Stimulated activated CD4-positive, alpha-beta T cell treated with anti-CD3 and anti-CD28 coated beads, Interleukin-12 subunit alpha, Interleukin-12 subunit beta, amount 100 ng/mL, for 48 hours (primary cell): ENCODE measurements around the gene KCNQ5.

Experiments used
- DNase-seq, 3 donors: peaks; one replicate each; pipeline ENCODE4 v3.0.0-alpha.2; 2020; ENCODE audit warnings: low read depth in 2 of 3, low spot score in 1 of 3

KCNQ5 gene

DNA sequence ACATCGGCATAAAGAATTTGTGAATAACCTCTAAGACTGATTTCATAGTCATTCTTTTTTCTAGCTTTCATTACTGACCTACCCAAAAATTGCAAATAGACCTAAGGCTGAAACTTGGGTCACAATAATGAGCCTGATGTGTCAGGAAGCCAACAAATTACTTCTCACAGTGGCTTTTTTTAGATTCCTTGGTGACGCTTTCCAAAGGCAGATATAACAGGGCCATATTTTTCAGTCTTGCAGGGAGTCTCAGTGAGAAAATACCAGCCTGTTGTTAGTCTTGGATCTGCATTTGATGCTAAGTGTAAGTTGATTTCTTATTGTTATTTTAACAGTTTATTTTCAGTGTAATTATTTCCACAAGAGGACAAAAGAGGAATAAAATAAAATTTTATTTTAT, 423.7 kb downstream of the KCNQ5 start:
- no peak for DNase-seq

DNA sequence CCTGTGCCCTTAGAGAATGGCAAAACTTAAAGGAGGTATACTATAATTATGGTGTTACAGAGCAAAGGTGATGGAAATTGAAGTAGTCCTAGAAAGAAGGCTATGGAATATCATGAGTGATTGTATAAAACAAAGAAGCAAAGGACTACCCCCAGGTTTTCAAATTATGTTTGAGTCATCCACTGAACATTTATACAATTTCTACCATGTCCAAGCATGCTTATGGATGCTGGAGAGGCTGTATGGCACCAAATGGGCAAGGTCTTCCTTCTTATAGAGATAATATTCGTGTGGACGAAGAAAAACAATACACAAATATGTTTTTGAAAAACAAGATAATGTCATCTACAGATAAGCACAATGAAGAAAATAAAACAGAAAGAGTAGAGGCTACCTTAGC, 425.9 kb downstream of the KCNQ5 start:
- no peak for DNase-seq

DNA sequence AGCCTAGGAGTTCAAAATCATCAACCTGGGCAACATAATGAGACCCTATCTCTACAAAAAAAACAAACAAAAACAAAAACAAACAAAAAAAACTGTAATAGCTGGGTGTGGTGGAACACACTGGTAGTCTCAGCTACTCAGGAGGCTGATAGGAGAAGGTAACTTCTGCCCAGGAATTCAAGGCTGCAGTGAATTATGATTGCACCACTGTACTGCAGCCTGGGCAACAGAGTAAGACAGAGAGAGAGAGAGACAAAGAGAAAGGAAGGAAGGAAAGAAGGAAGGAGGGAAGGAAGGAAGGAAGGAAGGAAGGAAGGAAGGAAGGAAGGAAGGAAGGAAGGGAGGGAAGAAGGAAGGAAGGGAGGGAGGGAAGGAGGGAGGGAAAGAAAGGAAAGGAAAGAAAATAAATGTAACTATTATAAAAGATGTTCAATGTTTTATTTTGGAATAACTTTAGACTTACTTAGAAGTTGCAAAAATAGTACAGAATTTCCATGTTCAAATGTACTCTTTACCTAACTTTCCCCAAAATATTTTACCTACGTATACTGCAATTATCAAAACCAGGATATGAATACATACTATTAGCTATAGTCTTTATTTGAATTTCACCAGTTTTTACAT, 428.2 kb downstream of the KCNQ5 start:
- DNase-seq, result no peak

DNA sequence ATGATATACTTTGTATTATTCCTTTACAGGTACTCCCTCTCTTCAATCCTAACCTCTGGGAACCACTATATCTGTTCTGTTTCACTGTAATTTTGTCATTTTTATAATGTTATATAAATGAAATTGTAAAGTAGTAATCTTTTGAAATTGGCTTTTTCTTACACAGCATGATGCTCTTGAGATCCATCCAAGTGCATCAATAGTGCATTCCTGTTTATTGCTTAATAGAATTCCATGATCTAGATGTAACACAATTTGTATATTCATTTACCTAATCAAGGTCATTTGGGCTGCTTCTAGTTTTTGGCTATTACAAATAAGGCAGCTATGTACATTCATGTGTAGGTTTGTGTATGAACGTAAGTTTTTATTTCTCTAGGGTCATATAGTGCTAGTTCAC, 428.8 kb downstream of the KCNQ5 start:
- no peak for DNase-seq

DNA sequence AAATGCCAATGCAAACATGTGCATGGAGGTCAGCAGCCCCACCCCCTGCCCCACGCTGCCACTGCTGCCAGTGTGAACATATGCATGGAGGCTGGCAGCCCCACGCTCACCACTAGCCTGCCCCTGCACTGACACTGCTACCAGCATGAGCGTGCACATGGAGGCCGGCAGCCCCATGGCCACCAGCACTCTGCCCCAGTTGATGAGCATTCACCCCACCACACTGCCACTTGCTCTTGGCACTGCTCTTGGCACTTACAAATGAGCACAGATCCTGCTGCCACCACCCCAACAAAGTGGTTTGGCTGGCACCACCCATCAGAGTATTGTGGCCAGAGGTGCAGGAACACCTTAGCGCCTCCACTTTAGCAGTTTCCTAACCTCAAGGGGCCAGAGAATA, 429.3 kb downstream of the KCNQ5 start:
- no peak for DNase-seq

DNA sequence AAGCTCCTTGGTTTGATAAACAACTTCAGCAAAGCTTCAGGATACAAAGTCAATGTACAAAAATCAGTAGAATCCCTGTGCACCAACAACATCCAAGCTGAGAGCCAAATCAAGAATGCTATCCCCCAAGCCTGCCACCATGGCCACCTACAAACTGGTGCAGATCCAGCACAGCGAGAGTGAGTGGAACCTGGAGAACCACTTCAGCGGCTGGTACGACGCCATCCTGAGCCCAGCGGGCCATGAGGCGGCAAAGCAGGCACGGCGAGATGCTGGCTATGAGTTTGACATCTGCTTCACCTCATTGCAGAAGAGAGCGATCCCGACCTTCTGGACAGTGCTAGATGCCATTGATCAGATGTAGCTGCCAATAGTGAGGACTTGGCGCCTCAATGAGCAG, 433.1 kb downstream of the KCNQ5 start:
- DNase-seq, result no peak

DNA sequence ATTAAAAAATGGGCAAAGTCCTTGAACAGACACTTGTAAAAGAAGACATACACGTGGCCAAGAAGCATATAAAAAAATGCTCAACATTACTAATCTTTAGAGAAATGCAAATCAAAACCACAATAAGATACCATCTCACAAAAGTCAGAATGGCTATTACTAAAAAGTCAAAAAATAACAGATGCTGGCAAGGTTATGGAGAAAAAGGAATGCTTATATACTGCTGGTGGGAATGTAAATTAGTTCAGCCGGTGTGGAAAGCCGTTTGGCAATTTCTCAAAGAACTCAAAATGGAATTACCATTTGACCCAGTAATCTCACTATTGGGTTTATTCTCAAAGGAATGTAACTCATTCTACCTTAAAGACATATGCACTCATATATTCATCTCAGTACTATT, 436.9 kb downstream of the KCNQ5 start:
- DNase-seq, result no peak

DNA sequence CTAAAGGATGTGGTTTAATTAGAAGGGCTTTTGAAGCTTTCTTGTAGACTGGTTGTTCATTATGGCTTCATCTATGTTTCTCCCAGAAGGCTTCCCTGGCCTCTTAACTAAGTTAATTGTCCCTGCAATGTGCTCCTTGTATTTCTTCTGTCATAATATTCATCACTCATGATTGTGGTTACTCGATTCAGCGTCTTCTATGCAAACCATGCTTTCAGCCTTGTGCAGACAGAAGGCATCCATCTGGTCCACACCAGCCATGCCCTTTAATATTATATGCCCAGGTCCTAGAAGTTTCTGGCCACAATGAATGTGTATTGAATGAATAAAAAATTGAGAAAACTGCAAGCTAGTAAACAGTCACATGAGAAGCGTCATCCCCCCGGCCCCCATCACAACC, 440.3 kb downstream of the KCNQ5 start:
- no peak for DNase-seq

DNA sequence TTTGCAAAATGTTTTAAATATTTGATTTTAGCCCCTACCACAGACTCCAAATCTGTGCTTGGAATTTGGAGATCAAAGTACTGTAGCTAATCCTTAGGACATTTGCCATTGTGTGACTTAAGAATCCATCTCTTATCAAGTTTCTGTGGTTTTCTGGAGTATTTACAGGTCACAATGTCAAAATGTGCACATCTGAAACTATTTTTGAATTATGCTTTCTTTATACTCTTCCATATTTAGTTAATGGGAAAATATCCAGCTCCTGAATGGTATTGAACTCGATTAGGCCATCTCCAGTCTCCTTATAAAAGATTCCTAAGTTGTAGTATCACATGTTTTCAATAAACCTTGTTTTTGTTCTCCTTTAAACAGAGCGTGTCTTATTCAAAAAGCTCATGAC, 441.0 kb downstream of the KCNQ5 start:
- DNase-seq, result no peak

DNA sequence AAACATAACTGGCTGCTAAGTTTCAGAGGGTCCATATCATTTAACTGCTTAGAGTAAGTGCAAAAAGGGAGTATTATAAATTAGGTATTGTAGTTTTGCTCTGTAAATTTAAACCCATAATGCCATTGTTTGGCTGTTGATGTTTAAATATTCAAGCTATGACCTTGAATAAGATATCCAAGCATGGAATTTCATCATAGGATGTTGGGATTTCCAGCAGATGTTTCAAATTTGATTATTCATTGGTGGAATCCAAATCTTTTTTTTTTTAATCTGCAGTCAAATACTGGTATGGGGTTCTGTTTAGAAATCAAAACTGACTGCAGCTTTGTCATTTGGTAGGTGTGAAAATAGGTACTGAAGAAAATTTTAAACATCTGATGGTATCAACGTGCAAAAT, 442.4 kb downstream of the KCNQ5 start:
- DNase-seq, result no peak

DNA sequence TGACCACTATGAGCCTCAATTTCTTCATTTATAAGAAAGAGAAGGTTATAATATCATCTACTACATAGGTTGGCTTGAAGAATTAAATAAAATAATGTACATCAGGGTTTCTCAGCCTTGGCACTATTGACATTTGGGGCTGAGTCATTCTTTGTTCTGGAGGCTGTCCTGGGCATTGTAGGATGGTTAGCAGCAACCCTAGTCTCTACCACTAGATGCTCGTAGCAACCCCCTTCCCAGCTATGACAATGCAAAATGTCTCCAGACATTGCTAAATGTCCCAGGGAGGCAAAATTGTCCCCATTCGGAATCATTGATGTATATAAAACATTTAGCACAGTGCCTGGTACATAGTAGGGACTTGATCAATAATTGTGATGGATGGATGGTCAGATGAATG, 451.4 kb downstream of the KCNQ5 start:
- no peak for DNase-seq

DNA sequence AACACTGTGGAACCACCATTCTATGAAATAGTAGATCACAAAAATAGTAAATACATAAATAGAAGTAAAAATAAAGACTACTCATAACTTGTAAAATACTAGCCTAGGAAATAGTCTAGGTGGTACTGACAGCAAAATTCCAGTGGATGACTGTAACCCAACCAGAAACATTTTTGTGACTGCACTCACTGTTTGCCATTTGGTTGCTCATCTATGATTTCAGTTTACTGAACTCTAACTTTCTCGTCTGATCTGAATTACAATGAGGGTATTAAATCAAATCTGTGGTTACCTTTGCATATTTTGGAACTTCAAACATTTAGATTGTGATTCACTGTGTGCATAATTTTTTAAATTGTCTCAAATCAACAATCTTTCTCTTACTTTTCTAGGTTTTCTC, 452.3 kb downstream of the KCNQ5 start:
- no peak for DNase-seq

DNA sequence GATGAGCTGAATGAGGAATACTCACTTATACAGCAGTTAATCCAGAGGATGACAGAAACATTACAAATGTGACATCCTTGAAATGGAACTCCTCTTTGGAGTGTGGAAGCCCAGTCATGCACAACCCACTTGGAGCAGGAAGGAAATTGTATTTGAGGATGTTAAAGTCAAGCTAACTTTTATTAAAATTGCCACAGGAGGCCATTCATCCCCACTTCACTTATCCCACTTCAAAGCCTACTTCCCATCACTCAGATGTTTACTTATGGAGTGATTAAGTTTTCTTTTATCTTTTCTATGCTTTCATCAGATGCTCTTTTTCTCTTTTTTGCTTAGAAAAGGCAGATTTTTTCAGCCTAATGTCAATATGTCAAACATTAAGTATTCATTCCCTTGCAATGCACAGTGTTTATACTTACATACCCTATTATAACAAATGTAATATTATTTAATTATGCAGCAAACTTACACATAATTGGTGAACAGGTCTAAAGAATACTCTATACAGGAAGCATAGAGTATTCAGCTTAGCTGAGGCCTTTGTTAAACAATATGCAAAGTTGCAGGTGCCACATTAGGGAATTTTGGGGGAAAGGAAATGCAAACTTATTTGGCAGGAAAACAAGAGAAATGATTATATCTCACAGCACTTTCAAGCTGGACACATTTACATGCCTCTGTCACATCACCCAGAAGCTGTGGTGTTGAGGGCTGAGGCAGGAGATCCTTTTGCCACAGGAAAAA, 454.5 kb downstream of the KCNQ5 start:
- no peak for DNase-seq

DNA sequence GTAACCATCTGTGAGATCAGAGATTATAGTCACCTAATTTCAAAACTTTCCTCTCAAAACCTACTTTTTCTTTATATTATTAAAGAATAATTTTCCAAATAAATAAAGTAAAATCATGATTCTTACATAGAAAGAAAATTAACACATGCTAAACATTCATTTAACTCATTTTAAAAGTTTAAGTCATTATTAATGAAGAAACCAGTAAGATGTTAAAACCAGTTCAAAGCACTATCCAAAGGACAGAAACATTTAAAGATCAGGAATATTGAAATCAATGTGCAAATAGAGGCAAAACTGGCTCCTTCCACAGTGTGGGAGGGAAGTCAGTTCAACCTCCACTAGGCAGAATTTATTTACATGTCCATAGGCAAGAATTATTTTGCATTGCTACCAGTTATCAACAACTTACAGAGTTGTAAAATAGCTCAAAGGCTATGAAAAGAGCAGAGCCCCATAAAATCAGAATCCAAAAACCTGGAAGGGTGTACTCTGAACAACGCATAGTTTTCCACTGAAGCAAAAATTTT, 456.5 kb downstream of the KCNQ5 start:
- no peak for DNase-seq

DNA sequence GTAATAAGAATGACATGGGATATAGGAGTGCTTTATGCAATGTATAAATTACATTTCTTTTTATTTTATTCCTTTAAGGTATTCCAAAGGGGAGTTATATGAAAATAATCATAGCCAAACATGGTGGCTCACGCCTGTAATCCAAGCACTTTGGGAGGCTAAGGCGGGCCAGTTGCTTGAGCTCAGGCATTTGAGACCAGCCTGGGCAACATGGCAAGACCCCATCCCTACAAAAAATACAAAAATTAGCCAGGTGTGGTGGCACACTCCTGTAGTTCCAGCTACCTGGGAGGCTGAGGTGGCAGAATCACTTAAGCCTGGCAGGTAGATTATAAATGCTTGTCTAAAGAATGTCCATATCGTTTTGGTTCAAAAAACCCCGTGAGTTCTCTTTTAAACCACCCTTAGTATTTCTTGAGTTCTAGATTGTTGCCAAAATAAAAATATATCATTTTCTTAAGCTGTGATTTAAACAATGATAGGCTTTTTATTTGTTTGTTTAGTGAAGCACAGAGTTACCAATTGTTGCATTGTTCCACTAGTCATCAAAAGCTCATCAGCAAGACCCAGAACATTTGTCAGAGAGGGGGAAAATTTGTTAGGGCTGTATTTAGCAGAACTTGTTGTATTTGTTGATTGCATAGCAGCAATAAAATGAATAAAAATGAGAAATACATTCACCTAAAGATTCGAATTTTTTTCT, 457.2 kb downstream of the KCNQ5 start:
- DNase-seq, result no peak

DNA sequence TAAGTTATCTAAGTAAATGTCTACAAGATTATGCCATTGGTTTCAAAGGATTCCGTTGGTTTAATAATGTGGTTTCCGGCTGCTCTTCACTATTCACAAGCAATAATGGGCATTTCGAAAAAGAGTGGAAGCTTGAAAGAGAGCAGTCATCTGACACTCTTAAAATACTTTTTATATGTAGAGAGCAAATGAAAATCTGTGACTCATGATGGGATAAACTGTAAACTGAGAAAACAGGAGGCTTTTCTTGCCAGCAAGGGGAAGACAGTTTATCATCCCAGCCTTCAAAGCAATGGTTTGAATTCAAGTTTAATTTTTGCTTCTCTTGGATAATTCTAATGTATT, 457.7 kb downstream of the KCNQ5 start:
- DNase-seq, result no peak

DNA sequence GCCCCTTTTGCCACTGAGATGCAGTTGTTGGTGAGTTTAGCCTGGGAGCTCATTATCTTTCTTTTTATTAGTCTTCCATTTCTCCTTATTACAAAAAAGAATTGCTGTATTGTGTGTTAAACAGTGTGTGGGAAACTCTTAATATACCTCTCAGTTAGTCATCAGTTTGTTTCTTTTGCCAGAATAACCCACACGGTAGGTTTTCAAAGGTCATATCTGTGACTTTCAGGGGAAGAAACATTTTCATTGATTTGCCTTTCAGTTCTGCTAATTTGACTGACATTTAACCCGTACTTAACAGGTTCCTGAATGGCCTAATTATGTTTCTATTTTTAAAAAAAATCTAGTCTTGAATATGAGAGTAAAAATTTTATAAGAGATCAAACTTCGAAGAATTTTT, 458.1 kb downstream of the KCNQ5 start:
- DNase-seq, result no peak

DNA sequence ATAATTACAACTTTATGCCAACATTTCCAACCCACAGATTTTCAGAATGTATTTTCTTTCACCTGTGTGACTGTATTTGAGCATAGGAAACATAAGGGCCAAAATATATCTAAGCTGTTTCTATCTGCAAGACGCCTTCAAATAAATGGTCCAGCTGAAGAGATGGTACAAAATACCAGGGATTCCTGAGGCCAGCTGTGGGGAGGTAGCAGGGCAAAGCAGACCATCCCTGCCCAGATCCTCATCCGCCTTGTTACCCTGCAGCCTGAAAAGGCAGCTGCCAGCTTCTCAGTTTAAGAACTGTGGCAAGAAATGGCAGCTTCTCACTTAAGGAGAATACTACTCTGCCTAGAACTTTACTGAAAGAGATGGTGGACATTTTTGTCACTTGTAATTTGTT, 460.1 kb downstream of the KCNQ5 start:
- DNase-seq, result no peak

DNA sequence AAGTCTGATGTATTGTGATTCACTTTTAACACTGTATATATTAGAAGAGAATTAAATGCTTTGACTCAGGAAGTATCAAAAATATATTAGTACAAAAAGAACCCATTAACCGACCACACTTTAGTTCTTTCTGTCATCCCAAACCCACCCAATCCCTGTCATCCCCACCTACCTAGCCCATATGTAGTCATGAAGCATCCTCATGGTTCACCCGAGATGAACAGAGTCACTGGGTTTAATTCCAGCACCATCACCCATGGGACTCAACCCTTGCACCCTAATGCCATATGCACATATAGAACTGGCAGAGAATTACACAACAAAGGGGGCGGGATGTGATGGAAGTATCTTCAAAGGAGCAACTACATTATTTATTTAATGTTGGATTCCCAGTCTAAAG, 462.0 kb downstream of the KCNQ5 start:
- DNase-seq, result no peak

DNA sequence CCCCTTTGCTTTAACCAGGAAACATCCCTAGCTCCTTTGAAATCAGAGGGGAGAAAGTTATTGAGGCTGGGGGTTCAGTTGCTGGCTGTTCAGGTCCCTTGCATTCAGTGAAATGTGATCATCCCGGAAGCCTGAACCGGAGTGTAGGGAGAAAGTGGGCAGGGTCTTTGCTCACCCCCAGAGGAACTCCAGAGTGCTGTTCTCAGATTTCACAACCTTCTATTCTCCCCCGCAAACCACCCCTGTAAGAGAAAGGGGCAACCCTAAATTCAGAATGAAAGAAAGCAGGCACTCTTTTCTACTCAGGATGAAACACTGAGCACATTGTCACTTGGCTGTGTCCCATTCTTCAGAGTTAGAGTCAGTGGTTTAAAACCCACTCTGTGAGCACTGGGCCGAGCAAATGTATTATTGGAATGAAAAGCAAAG, 463.6 kb downstream of the KCNQ5 start:
- no peak for DNase-seq

DNA sequence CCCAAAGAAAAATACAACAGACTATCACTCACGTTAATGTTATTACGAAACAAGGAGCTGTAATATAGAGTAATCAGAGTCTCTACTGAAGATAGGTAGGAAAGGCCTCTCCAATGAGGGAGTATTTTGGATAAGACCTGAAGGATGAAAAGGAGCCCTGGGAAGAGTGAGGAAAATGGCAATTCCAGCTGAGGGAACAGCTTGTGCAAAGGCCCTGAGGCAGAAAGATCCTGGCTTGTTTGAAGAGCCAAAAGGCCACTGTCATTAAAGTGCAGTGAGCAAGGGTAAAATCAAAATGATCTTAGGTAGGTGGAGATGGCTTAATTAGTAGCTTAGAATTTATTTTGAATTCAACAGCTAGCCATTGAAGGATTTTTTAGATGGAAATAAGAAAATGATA, 464.9 kb downstream of the KCNQ5 start:
- no peak for DNase-seq

DNA sequence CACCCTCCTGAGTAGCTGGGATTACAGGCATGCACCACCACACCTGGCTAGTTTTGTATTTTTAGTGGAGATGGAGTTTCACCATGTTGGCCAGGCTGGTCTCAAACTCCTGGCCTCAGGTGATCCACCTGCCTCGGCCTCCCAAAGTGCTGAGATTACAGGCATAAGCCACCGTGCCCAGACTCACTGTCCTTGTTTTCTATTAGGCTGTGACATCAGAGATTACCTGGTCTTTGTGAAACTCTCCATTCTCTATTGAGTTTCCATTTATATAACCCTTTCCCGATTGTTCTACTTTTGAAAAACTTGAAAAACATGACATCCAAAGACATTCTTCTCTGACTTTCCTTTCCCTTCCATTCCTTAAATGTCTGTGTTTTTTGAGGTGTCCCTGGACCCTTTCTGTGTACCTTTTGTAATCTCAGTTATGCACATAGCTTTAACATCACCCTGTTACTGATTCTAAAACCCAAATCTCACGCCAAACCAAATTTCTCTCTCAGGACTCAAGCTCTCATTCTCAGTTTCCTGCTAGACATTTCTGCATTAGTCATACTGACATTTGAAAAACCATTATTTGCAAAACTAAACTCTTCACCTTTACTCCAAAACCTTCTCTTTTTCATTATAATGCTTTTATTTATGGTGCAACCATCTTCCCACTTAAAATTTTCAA, 466.4 kb downstream of the KCNQ5 start:
- DNase-seq, result no peak
